Upper lobe of right lung (tissue), 1 donor: ENCODE results near the gene RAF1. TPM values are rescaled to one million over a fixed set of nuclear protein-coding genes. Genes with fewer than 3 reads are reported as not detected.

Experiments
- ATAC-seq: fragments of 200-7000 bp; cut with Tn5 transposase; one replicate; pipeline ENCODE4 v1.9.1; 2020; ENCODE audit warnings: mild to moderate bottlenecking, moderate library complexity
- DNase-seq: peaks from one replicate; pipeline ENCODE4 v3.0.0-alpha.2; 2020
- H3K27ac ChIP-seq: fragments of 200-600 bp; one replicate; pipeline ENCODE4 v1.8.0; 2022
- H3K27me3 ChIP-seq: fragments of 200-600 bp; one replicate; pipeline ENCODE4 v1.8.0; 2022; ENCODE audit warnings: mild to moderate bottlenecking
- H3K36me3 ChIP-seq: fragments of 200-600 bp; one replicate; pipeline ENCODE4 v1.8.0; 2022
- H3K4me1 ChIP-seq: fragments of 200-600 bp; one replicate; pipeline ENCODE4 v1.8.0; 2022
- H3K4me3 ChIP-seq: fragments of 200-600 bp; one replicate; pipeline ENCODE4 v1.8.0; 2022; ENCODE audit warnings: mild to moderate bottlenecking
- H3K9me3 ChIP-seq: fragments of 200-600 bp; one replicate; pipeline ENCODE4 v1.8.0; 2022
- intact Hi-C: fragments of 100-400 bp; cut with DNase I; formaldehyde crosslinking; loops from one replicate; pipeline ENCODE4 v1.11.0; 2022
- total RNA-seq: library from RNA; stranded (reverse); fragmentation: NEBNext Ultra II Directional; extraction: Animal tissue kit (Norgen Biotek cat#: 25700); gene quantifications from one replicate; pipeline ENCODE4 v1.2.1, GENCODE V29; 2021
- TF ChIP-seq, protein P1 (sequence below): fragments of 200-600 bp; IDR thresholded peaks from one replicate; pipeline ENCODE4 v1.8.0; 2022; ENCODE audit warnings: antibody characterized with exemption
- donor health status: DM: no; HTN: yes; CAD: no; lungs with severe emphysema.

The RAF1 gene
- total RNA-seq, 1 donor from 2014 or later = 91.6 TPM

GRCh38 chr3:12586403-12586802 is 77.5 kb downstream of the RAF1 start:
- intact Hi-C loops = no loop called here
- peaks cover 97% of the 10 kb centered on the region for H3K36me3 ChIP-seq

DNA sequence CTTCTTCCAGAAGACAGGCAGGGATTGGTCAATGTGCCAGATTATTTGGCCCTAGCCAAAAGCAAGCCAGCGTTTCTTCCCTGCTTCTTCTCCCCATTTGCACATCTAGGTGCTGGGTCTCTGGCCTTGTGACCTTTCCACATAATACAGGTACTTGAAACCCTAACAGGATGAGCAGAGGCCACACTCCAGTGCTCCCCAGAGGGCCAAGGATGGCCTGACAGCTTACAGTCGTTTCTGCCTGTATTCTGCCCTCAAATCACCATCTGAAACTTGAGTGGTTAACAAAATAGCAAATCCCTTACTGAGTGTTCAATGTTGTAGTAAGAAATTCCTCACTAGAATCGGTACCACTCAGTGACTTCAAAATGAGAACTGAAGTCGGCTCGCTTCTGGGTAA is 77.9 kb downstream of the RAF1 start:
- Histone ChIP-seq H3K36me3 (peaks cover 97% of the 10 kb centered on the region), H3K4me1 (no peaks in the 10 kb centered on the region), H3K9me3 (no peaks in the 10 kb centered on the region), H3K27ac (no peak overlapping the region), H3K27me3 (no peaks in the 10 kb centered on the region), H3K4me3 (no peak overlapping the region)
- intact Hi-C loops = no loop called here
- DNase-seq (no peak), ATAC-seq (no peak)
- TF ChIP-seq, protein P1, sequence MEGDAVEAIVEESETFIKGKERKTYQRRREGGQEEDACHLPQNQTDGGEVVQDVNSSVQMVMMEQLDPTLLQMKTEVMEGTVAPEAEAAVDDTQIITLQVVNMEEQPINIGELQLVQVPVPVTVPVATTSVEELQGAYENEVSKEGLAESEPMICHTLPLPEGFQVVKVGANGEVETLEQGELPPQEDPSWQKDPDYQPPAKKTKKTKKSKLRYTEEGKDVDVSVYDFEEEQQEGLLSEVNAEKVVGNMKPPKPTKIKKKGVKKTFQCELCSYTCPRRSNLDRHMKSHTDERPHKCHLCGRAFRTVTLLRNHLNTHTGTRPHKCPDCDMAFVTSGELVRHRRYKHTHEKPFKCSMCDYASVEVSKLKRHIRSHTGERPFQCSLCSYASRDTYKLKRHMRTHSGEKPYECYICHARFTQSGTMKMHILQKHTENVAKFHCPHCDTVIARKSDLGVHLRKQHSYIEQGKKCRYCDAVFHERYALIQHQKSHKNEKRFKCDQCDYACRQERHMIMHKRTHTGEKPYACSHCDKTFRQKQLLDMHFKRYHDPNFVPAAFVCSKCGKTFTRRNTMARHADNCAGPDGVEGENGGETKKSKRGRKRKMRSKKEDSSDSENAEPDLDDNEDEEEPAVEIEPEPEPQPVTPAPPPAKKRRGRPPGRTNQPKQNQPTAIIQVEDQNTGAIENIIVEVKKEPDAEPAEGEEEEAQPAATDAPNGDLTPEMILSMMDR = no peak

More at GRCh38 chr3:12586403-12586802, 77.5 kb downstream of the RAF1 start:
- ATAC-seq (no peak), DNase-seq (no peak)
- Histone ChIP-seq H3K27ac (no peak overlapping the region), H3K4me1 (no peaks in the 10 kb centered on the region), H3K27me3 (no peaks in the 10 kb centered on the region), H3K9me3 (no peaks in the 10 kb centered on the region), H3K4me3 (no peak overlapping the region)
- TF ChIP-seq, protein P1 = no peak

DNA sequence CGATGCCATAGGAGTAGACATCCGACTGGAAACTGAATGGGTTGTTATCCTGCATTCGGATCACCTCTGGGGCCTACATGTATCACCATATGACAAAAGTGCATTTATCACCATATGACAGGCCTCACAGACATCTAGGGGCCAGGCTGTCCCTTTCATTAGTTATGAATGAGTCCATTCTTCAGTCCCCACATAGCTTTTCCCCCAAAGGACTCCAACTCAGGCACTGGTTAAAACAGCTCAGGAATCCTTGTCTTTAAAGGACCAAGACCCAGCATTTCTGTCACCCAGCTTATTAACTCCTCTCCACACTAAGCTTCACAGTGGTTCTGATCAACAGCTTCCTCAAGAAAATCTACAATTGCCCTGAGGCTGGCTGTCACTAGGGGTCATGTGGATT is 78.7 kb downstream of the RAF1 start:
- intact Hi-C loops = no loop called here
- no peaks in the 10 kb centered on the region for H3K27me3 ChIP-seq
- DNase-seq (no peak), ATAC-seq (no peak)
- TF ChIP-seq, protein P1 = no peak
- H3K36me3 ChIP-seq = peaks cover 94% of the 10 kb centered on the region
- H3K4me1 ChIP-seq = no peaks in the 10 kb centered on the region
- no peaks in the 10 kb centered on the region for H3K9me3 ChIP-seq
- H3K27ac ChIP-seq = no peak overlapping the region
- H3K4me3 ChIP-seq = no peak overlapping the region

DNA sequence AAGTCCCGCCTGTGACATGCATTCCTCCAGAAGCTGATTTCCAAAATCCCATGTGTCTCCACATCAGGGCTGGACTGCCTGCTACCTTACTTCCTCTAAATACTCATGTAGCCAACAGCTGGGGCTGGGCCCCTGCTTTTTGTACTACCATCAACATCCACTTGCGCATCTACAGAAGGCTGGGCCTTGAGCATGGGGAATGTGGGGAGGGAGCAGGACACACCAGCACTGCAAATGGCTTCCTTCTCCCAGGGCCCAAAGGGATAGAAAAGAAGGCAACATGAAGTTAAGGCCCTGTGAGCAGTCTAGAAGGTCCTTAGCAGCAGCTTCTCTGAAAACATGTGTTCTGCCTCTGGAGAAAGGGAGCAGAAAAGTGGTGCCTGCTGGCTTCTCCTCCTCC is 79.8 kb downstream of the RAF1 start:
- Histone ChIP-seq H3K27ac (no peak overlapping the region), H3K27me3 (no peaks in the 10 kb centered on the region), H3K9me3 (no peaks in the 10 kb centered on the region), H3K4me1 (no peaks in the 10 kb centered on the region), H3K4me3 (no peak overlapping the region), H3K36me3 (peaks cover 90% of the 10 kb centered on the region)
- ATAC-seq = no peak
- intact Hi-C loops = no loop called here
- TF ChIP-seq, protein P1 = no peak
- no peak for DNase-seq

DNA sequence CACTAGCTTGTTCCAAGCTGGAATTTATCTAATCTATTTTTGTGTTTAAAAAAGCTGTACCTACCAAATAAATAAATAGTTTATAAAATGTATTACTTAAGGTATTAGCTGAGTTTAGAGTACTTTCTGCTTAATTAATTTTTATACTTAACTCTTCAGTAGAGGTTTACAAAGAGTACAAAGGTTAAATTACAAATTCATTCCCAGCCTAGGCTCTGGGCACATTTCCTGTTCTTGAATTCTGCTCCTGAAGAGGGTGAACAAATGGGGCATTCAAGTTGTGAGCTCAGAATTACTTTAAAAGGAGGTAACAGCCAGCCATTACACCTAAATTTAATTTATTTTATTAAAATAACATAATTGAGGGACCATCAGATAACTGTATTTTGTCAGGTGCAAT is 80.6 kb downstream of the RAF1 start:
- ATAC-seq (no peak), DNase-seq (no peak)
- TF ChIP-seq, protein P1 = no peak
- Histone ChIP-seq H3K27ac (no peak overlapping the region), H3K4me1 (no peaks in the 10 kb centered on the region), H3K9me3 (no peaks in the 10 kb centered on the region), H3K36me3 (peaks cover 90% of the 10 kb centered on the region), H3K4me3 (no peak overlapping the region), H3K27me3 (no peaks in the 10 kb centered on the region)
- intact Hi-C loops = no loop called here

GRCh38 chr3:12582730-12583129 is 81.2 kb downstream of the RAF1 start:
- H3K9me3 ChIP-seq = no peaks in the 10 kb centered on the region
- no peak for ATAC-seq
- DNase-seq = no peak
- no peak overlapping the region for H3K4me3 ChIP-seq
- H3K27me3 ChIP-seq = no peaks in the 10 kb centered on the region
- intact Hi-C loops = no loop called here
- H3K36me3 ChIP-seq = peaks cover 90% of the 10 kb centered on the region
- no peaks in the 10 kb centered on the region for H3K4me1 ChIP-seq
- no peak overlapping the region for H3K27ac ChIP-seq
- TF ChIP-seq, protein P1 = no peak
